MM.1S (cell line): ENCODE measurements around the gene KIAA0319L.

Experiments
- DNase-seq: peaks from one replicate; pipeline ENCODE4 v3.0.0-alpha.2; 2015
- H2AFZ ChIP-seq: fragments of 300-600 bp; sonication (generic); 2 replicates; pipeline ENCODE4 v1.6.0; 2016; ENCODE audit warnings: antibody characterized with exemption, low read length
- H3F3A ChIP-seq: fragments of 300-600 bp; sonication (generic); 2 replicates; pipeline ENCODE4 v1.6.1; 2016; ENCODE audit warnings: mild to moderate bottlenecking, antibody characterized with exemption, low read length, moderate library complexity, mixed read lengths; ENCODE audit not compliant: insufficient read depth
- H3K27ac ChIP-seq: fragments of 300-600 bp; sonication (generic); 2 replicates; pipeline ENCODE4 v1.5.1; 2016; ENCODE audit warnings: mild to moderate bottlenecking, low read length
- H3K27me3 ChIP-seq: fragments of 300-600 bp; sonication (generic); replicated peaks from 2 replicates; pipeline ENCODE4 v1.6.0; 2016; ENCODE audit warnings: low read length; ENCODE audit not compliant: insufficient read depth
- H3K36me3 ChIP-seq: fragments of 300-600 bp; sonication (generic); replicated peaks from 2 replicates; pipeline ENCODE4 v1.6.1; 2016; ENCODE audit warnings: mild to moderate bottlenecking, low read length, mixed read lengths; ENCODE audit not compliant: insufficient read depth
- H3K4me1 ChIP-seq: fragments of 300-600 bp; sonication (generic); 2 replicates; pipeline ENCODE4 v1.6.1; 2016; ENCODE audit warnings: low read length, mixed read lengths
- H3K4me2 ChIP-seq: fragments of 300-600 bp; sonication (generic); 2 replicates; pipeline ENCODE4 v1.6.0; 2016; ENCODE audit warnings: low read depth, low read length
- H3K4me3 ChIP-seq: fragments of 300-600 bp; sonication (generic); 2 replicates; pipeline ENCODE4 v1.5.1; 2016; ENCODE audit warnings: low read length, mixed read lengths
- H3K79me2 ChIP-seq: fragments of 300-600 bp; sonication (generic); 2 replicates; pipeline ENCODE4 v1.6.1; 2016; ENCODE audit warnings: mixed run types, low read length, mixed read lengths
- H3K9ac ChIP-seq: fragments of 300-600 bp; sonication (generic); 2 replicates; pipeline ENCODE4 v1.6.1; 2016; ENCODE audit warnings: low read length, mixed read lengths
- H3K9me2 ChIP-seq: fragments of 300-600 bp; sonication (generic); replicated peaks from 2 replicates; pipeline ENCODE4 v1.6.1; 2016; ENCODE audit warnings: mild to moderate bottlenecking, low read length, mixed read lengths; ENCODE audit not compliant: insufficient read depth
- H3K9me3 ChIP-seq: fragments of 300-600 bp; sonication (generic); replicated peaks from 2 replicates; pipeline ENCODE4 v1.6.1; 2016; ENCODE audit warnings: mild to moderate bottlenecking, low read length, mixed read lengths; ENCODE audit not compliant: insufficient read depth
- H4K20me1 ChIP-seq: fragments of 300-600 bp; sonication (generic); 2 replicates; pipeline ENCODE4 v1.6.1; 2016; ENCODE audit warnings: mild to moderate bottlenecking, low read length, moderate library complexity, mixed read lengths; ENCODE audit not compliant: insufficient read depth
- EZH2 ChIP-seq: fragments of 300-600 bp; sonication (generic); optimal IDR thresholded peaks from 2 replicates; pipeline ENCODE3; 2017; ENCODE audit warnings: low read depth, mild to moderate bottlenecking, antibody characterized with exemption, low read length, mixed read lengths
- EZH2phosphoT487 ChIP-seq: fragments of 300-600 bp; sonication (generic); IDR thresholded peaks from 2 replicates; pipeline ENCODE4 v1.6.1; 2018; ENCODE audit warnings: antibody characterized with exemption, low read length
- TF ChIP-seq, protein P1 (sequence below): fragments of 300-600 bp; sonication (generic); IDR thresholded peaks from 2 replicates; pipeline ENCODE4 v1.5.1; 2016; ENCODE audit warnings: antibody characterized with exemption, low read length, mixed read lengths

Gene KIAA0319L

DNA sequence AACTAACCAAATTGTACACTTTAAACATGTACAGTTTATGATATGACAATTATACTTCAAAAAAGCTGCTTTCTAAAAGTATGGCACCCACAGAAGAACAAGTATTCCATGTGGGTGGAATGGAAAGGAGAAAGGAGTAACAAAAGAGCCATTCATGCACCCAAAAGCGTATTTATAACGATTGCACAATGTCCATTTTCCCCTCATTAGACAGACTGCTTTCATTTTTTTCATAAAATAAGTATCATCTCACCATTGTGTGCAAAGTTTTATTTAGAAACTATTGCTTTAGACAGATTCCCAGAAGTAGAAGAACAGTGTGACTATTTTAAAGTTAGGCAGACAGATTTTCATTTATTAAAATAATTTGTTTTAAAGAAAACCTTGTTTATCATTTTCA is 59.6 kb downstream of the KIAA0319L start:
- DNase-seq: no peak
- H3K27me3 ChIP-seq: no peaks in the 10 kb centered on the region
- TF ChIP-seq EZH2phosphoT487: no peak
- no peak overlapping the region for H2AFZ ChIP-seq
- H3K4me3 ChIP-seq: no peak overlapping the region
- no peaks in the 10 kb centered on the region for H4K20me1 ChIP-seq
- no peak overlapping the region for H3K4me2 ChIP-seq
- no peaks in the 10 kb centered on the region for H3K9me2 ChIP-seq
- no peaks in the 10 kb centered on the region for H3K36me3 ChIP-seq
- H3K27ac ChIP-seq: no peak overlapping the region
- H3K9ac ChIP-seq: no peak overlapping the region
- H3K9me3 ChIP-seq: no peaks in the 10 kb centered on the region
- H3K79me2 ChIP-seq: no peaks in the 10 kb centered on the region
- H3F3A ChIP-seq: no peaks in the 10 kb centered on the region
- no peaks in the 10 kb centered on the region for H3K4me1 ChIP-seq

DNA sequence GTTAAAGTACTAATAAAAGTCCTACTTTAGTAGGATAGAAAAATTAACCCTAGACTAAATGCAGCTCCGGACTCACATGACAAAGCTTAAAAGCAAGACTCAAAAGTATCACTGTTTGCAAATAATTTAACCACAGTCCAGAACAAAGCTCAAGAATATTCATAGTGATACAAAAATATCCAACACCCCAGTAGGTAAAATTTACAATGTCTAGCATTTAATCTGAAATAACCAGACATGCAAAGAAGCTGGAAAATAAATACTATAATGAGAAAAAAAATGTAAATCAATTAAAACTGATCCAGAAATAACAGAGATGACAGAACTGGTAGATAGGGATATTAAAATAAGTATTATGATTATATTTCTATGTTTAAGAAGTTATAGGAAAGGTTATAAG is 67.0 kb downstream of the KIAA0319L start:
- H3F3A ChIP-seq: no peaks in the 10 kb centered on the region

DNA sequence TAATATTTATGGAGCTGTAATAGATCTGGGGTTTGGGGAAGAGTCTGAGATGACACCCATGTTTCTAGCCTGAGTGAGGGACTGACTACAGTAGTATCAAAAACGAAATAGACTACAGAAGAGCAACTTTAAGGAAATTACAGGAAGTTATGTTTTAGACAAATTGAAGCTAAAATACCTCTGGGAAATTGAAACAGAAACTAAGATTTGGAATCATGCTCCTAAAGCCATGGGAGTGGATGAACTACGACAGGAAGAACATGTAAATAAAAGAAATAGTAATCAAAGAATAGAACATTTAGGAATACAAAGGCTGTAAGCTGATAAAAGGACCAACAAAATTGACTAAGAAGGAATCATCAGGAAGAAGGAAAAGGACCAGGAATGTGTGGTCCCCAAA is 68.9 kb downstream of the KIAA0319L start:
- Histone ChIP-seq H3K36me3 (no peaks in the 10 kb centered on the region), H3K79me2 (no peaks in the 10 kb centered on the region), H3K27me3 (no peaks in the 10 kb centered on the region), H3K4me1 (peaks cover 6% of the 10 kb centered on the region; the same call in 1 of the 2 replicates), H3K9ac (no peak overlapping the region), H2AFZ (no peak overlapping the region), H3F3A (no peaks in the 10 kb centered on the region), H3K4me2 (no peak overlapping the region), H3K9me2 (no peaks in the 10 kb centered on the region), H4K20me1 (no peaks in the 10 kb centered on the region), H3K4me3 (no peak overlapping the region), H3K27ac (no peak overlapping the region), H3K9me3 (no peaks in the 10 kb centered on the region)
- TF ChIP-seq EZH2phosphoT487 (no peak), EZH2 (no peak)
- TF ChIP-seq, protein P1, sequence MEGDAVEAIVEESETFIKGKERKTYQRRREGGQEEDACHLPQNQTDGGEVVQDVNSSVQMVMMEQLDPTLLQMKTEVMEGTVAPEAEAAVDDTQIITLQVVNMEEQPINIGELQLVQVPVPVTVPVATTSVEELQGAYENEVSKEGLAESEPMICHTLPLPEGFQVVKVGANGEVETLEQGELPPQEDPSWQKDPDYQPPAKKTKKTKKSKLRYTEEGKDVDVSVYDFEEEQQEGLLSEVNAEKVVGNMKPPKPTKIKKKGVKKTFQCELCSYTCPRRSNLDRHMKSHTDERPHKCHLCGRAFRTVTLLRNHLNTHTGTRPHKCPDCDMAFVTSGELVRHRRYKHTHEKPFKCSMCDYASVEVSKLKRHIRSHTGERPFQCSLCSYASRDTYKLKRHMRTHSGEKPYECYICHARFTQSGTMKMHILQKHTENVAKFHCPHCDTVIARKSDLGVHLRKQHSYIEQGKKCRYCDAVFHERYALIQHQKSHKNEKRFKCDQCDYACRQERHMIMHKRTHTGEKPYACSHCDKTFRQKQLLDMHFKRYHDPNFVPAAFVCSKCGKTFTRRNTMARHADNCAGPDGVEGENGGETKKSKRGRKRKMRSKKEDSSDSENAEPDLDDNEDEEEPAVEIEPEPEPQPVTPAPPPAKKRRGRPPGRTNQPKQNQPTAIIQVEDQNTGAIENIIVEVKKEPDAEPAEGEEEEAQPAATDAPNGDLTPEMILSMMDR: no peak
- DNase-seq: no peak

More for the DNA sequence above, 67.0 kb downstream of the KIAA0319L start:
- no peaks in the 10 kb centered on the region for H3K9me2 ChIP-seq
- H3K27ac ChIP-seq: no peak overlapping the region
- no peak overlapping the region for H3K9ac ChIP-seq
- H3K36me3 ChIP-seq: no peaks in the 10 kb centered on the region
- H4K20me1 ChIP-seq: no peaks in the 10 kb centered on the region
- H3K4me1 ChIP-seq: peaks cover 6% of the 10 kb centered on the region; the same call in 1 of the 2 replicates
- H3K79me2 ChIP-seq: no peaks in the 10 kb centered on the region
- no peak overlapping the region for H3K4me3 ChIP-seq
- TF ChIP-seq EZH2phosphoT487 (no peak), EZH2 (no peak)
- TF ChIP-seq, protein P1: no peak
- DNase-seq: no peak
- H3K27me3 ChIP-seq: no peaks in the 10 kb centered on the region
- no peak overlapping the region for H3K4me2 ChIP-seq
- no peaks in the 10 kb centered on the region for H3K9me3 ChIP-seq
- H2AFZ ChIP-seq: no peak overlapping the region

DNA sequence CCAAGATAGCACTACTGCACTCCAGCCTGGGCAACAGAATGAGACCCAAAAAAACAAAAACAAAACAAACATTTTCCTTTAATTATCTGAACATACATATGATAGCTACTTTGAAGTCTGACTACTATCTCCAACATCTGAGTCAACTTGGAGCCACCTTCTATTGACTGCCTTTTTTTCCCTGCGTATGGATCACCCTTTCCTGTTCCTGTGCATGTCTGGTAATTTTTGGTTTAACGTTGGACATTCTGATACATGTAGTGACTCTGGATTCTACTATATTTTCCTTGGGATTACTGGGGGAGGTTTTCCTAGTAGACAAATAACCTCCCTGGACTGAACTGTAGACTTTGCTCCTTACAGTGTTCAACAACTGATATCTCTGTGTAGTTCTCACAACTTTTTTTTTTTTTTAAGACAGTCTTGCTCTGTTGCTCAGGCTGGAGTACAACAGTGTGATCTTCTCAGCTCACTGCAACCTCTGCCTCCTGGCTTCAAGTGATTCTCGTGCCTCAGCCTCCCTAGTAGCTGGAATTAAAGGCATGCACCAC is 70.3 kb downstream of the KIAA0319L start:
- Histone ChIP-seq H3K27me3 (no peaks in the 10 kb centered on the region), H3K4me3 (no peak overlapping the region), H3K4me1 (peaks cover 6% of the 10 kb centered on the region; the same call in 1 of the 2 replicates), H3F3A (no peaks in the 10 kb centered on the region), H3K9ac (no peak overlapping the region), H3K9me2 (no peaks in the 10 kb centered on the region), H3K79me2 (no peaks in the 10 kb centered on the region), H3K9me3 (no peaks in the 10 kb centered on the region), H4K20me1 (no peaks in the 10 kb centered on the region), H2AFZ (no peak overlapping the region), H3K36me3 (no peaks in the 10 kb centered on the region), H3K27ac (no peak overlapping the region), H3K4me2 (no peak overlapping the region)
- TF ChIP-seq EZH2phosphoT487: no peak
- no peak for TF ChIP-seq EZH2
- TF ChIP-seq, protein P1: no peak
- no peak for DNase-seq
